ENCODE results near the gene TGFBR3.

TGFBR3 gene

DNA sequence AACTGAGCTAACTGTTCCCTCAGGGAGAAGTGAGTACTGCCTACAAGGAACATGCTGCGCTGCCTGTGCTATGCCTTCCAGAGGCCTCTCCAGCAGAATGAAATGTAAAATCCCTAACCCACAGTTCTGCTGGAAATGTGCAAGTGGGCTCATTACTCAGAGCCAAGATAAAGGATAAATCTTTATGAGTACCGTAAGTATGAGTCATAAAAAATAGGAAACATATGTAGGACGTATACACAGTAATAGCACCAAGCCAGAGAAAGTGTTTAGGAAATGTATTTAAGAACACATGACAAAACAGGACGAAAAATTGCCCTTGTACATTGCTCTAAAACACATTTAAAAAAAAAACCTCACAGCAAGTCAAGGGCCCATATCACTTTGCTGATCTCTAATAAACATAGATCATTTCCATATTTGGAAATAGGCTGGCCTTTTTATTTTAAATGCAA is 104.6 kb downstream of the TGFBR3 start:
- H3K27ac ChIP-seq (ENCODE audit: low read length): no peak overlapping the region
- H3K9ac ChIP-seq (ENCODE audit: low read depth, low read length): no peak overlapping the region
- no peak overlapping the region for H3K4me3 ChIP-seq (ENCODE audit: low read length)
- H3K27me3 ChIP-seq (ENCODE audit: insufficient read depth, low read length): no peaks in the 10 kb centered on the region
- no peaks in the 10 kb centered on the region for H3K9me3 ChIP-seq (ENCODE audit: insufficient read depth, low read depth, low read length)
- H3K36me3 ChIP-seq (ENCODE audit: insufficient read depth, low read depth, low read length): no peaks in the 10 kb centered on the region
- peaks cover 20% of the 10 kb centered on the region; the same call in 1 of the 2 replicates for H3K4me1 ChIP-seq (ENCODE audit: insufficient read depth, low read length)

DNA sequence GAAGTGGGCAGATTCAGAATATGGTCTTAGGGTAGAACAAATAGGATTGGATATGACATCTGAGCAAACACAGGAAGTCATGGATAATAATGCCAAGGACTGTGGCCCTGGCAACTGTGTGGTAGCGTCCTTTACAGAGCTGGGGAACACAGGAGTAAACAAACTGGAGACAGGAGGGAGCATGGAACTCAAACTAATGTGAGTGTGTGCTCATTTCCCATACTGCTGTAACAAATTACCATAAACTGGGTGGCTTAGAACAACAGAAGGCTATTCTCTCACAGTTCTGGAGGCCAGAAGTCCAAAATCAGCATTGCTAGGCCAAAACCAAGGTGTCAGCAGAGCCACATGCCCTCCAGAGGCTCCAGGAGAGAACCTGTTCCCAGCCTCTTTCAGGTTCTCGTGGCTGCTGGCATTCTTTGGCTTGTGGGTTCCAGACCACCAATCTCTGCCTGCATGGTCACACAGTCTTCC is 106.4 kb downstream of the TGFBR3 start:
- Histone ChIP-seq H3K4me1 (ENCODE audit: insufficient read depth, low read length) (peaks cover 20% of the 10 kb centered on the region; the same call in 1 of the 2 replicates), H3K27me3 (ENCODE audit: insufficient read depth, low read length) (no peaks in the 10 kb centered on the region), H3K4me3 (ENCODE audit: low read length) (peak overlapping the region; percentile 9; the same call in 1 of the 2 replicates), H3K36me3 (ENCODE audit: insufficient read depth, low read depth, low read length) (no peaks in the 10 kb centered on the region), H3K9ac (ENCODE audit: low read depth, low read length) (no peak overlapping the region), H3K9me3 (ENCODE audit: insufficient read depth, low read depth, low read length) (no peaks in the 10 kb centered on the region), H3K27ac (ENCODE audit: low read length) (no peak overlapping the region)

DNA sequence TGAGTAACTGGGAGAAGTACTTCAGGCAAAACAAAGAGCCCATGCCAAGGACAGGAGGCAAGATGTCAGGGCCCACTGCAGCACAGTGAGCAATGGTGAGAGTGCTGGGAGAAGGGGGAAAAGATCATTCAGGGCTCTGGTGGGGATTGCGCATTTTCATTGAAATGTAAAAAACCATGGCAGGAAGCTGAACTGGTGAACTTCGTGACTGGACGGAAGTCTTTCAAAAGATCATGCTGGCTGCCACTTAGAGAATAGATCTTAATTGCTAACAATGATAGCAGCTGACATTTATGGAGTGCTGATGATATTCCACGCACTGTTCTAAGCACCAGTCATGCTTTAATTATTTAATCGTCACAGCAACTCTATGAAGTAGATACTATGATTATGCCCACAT is 107.0 kb downstream of the TGFBR3 start:
- no peaks in the 10 kb centered on the region for H3K27me3 ChIP-seq (ENCODE audit: insufficient read depth, low read length)
- no peaks in the 10 kb centered on the region for H3K9me3 ChIP-seq (ENCODE audit: insufficient read depth, low read depth, low read length)
- no peaks in the 10 kb centered on the region for H3K36me3 ChIP-seq (ENCODE audit: insufficient read depth, low read depth, low read length)
- peaks cover 20% of the 10 kb centered on the region; the same call in 1 of the 2 replicates for H3K4me1 ChIP-seq (ENCODE audit: insufficient read depth, low read length)
- no peak overlapping the region for H3K9ac ChIP-seq (ENCODE audit: low read depth, low read length)
- H3K27ac ChIP-seq (ENCODE audit: low read length): no peak overlapping the region
- peak overlapping the region; percentile 9; the same call in 1 of the 2 replicates for H3K4me3 ChIP-seq (ENCODE audit: low read length)

DNA sequence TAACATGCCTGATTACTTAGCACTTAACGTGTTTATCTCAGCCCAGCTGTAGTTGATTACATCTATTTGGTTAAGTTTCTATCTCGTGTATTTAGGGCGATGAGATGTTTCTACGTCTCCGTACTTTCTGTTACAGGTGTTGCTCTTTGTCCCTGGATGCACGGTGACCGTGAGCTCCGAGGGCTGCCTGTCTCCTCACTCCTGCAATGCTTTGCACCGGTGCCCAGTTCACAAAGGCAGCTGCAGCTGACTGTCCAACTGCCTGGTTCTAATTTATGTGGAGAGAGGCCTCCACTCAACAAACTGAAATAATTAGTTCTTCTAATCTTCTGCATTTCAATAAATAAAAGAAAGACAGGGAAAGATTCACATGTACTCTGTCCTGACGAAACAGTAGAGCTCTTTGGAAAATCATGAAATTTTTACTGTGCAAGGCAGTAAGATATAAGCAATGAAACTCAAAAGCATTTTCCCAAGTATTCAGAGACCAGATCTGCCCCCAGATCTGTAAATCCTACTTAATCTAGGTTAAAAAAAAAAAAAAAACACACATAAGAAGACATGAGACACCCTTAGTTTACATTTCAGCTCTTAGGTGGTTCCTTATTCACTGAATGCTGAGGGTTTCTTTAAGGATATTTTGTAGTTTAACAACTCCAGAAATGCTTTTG is 108.2 kb downstream of the TGFBR3 start:
- no peaks in the 10 kb centered on the region for H3K36me3 ChIP-seq (ENCODE audit: insufficient read depth, low read depth, low read length)
- H3K9me3 ChIP-seq (ENCODE audit: insufficient read depth, low read depth, low read length): no peaks in the 10 kb centered on the region
- no peak overlapping the region for H3K4me3 ChIP-seq (ENCODE audit: low read length)
- H3K9ac ChIP-seq (ENCODE audit: low read depth, low read length): no peak overlapping the region
- peaks cover 20% of the 10 kb centered on the region; the same call in 1 of the 2 replicates for H3K4me1 ChIP-seq (ENCODE audit: insufficient read depth, low read length)
- H3K27me3 ChIP-seq (ENCODE audit: insufficient read depth, low read length): no peaks in the 10 kb centered on the region
- no peak overlapping the region for H3K27ac ChIP-seq (ENCODE audit: low read length)

DNA sequence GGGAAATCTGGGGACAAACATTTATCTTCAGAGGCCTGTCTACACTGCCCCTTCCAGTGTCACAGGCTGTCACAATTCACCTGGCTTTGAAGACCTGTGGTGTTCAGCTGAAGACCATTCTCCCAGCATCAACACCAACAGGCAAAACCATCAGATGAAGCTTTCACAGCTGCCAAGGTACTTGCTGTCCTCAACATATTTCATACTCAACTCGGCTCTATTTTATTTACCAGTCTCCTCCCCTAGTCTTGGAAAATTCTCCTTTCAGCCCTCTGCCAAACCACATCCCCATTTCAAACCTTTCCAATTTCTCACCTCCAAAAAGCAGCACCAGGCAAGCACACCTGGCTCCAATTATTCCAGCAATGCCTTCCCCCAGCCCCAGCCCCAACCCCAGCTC is 108.8 kb downstream of the TGFBR3 start:
- Histone ChIP-seq H3K36me3 (ENCODE audit: insufficient read depth, low read depth, low read length) (no peaks in the 10 kb centered on the region), H3K27me3 (ENCODE audit: insufficient read depth, low read length) (no peaks in the 10 kb centered on the region), H3K9me3 (ENCODE audit: insufficient read depth, low read depth, low read length) (no peaks in the 10 kb centered on the region), H3K9ac (ENCODE audit: low read depth, low read length) (no peak overlapping the region), H3K4me3 (ENCODE audit: low read length) (no peak overlapping the region), H3K27ac (ENCODE audit: low read length) (no peak overlapping the region), H3K4me1 (ENCODE audit: insufficient read depth, low read length) (peaks cover 20% of the 10 kb centered on the region; the same call in 1 of the 2 replicates)

DNA sequence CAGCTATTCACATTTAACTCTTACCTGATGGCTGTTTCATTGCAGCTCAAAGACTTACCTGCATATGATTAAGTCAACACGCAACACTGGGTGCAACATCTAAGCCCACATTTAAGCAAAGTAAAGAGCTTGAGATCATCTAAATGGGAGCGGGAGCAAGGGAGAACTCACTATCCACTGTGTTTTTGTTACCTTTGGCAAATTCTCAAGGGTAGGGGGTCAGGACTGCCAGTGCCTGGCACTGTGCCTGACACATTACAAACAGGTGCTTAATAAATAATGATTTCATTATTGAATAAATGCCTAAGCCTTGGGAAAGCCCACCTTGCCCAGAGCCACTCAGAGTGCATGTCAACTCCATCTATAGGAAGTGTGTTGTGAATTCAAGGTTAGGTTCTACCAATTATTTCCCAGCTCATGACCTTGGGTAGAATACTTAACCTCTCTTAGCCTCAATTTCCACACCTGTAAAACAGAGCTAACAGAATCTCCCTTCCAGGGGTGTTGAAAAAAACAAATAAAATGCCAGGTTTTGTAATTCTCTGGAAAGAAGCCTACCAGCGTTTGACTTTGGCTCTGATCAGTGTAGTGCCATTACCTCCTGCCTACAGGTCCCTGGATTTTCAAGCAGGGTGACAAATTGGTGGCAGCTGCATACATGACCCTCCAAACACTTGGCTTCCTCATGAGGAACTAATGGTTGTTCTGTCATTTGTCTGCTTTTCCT is 109.7 kb downstream of the TGFBR3 start:
- Histone ChIP-seq H3K4me1 (ENCODE audit: insufficient read depth, low read length) (peaks cover 20% of the 10 kb centered on the region; the same call in 1 of the 2 replicates), H3K9me3 (ENCODE audit: insufficient read depth, low read depth, low read length) (no peaks in the 10 kb centered on the region), H3K36me3 (ENCODE audit: insufficient read depth, low read depth, low read length) (no peaks in the 10 kb centered on the region), H3K27ac (ENCODE audit: low read length) (no peak overlapping the region), H3K4me3 (ENCODE audit: low read length) (no peak overlapping the region), H3K9ac (ENCODE audit: low read depth, low read length) (no peak overlapping the region), H3K27me3 (ENCODE audit: insufficient read depth, low read length) (no peaks in the 10 kb centered on the region)

DNA sequence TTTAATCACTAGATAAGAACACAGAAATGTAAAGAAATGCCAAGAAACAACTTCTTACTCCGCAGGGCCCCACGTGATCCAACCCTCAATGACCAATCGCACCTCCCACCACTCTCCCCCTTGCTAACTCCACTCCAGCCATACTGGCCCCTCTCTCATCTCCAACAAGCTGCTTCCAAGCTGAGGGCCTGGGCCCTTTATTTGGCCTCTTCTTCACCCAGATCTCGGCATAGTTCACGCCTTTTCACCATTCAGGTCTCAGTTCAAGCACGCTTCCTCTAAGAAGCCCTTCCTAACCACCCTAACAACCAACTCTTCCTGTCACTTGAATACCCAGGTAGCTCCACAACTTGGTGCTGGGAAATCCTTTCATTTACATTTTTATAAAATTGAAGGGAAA is 110.7 kb downstream of the TGFBR3 start:
- Histone ChIP-seq H3K27me3 (ENCODE audit: insufficient read depth, low read length) (no peaks in the 10 kb centered on the region), H3K9me3 (ENCODE audit: insufficient read depth, low read depth, low read length) (no peaks in the 10 kb centered on the region), H3K27ac (ENCODE audit: low read length) (no peak overlapping the region), H3K36me3 (ENCODE audit: insufficient read depth, low read depth, low read length) (no peaks in the 10 kb centered on the region), H3K4me1 (ENCODE audit: insufficient read depth, low read length) (peaks cover 20% of the 10 kb centered on the region; the same call in 1 of the 2 replicates), H3K4me3 (ENCODE audit: low read length) (no peak overlapping the region), H3K9ac (ENCODE audit: low read depth, low read length) (no peak overlapping the region)

DNA sequence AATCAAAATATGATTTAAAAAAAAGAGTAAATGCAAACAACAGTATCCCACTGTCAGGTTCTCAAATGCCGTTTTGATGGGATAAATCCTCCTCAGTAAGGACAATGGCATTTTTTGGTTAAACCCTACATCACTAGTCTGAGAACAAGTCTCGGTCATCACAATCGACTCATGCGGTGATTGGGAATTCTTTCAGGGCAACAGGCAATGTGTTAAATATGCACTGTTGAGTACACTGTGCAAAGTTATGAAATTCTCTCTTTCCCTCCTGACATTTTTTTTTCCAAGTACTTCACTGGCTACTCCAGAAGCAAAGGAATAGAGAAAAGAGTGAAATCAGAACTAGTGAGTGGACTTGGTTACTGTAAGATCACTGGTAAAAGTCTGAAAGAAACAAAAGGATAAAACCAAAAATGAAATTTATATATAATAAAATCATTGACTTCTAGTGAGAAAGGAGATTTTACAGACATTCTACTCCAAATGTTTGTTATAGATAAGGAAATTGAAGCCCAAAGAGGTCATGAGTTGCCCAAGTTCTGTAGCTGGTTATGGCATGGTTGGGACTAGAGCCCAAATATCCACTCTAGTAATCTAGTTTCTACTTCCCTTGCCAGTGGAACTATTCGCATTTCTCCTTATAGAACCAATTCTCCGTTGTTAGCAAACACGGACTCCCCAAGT is 111.3 kb downstream of the TGFBR3 start:
- Histone ChIP-seq H3K27ac (ENCODE audit: low read length) (no peak overlapping the region), H3K9me3 (ENCODE audit: insufficient read depth, low read depth, low read length) (no peaks in the 10 kb centered on the region), H3K4me1 (ENCODE audit: insufficient read depth, low read length) (peaks cover 23% of the 10 kb centered on the region), H3K4me3 (ENCODE audit: low read length) (no peak overlapping the region), H3K9ac (ENCODE audit: low read depth, low read length) (no peak overlapping the region), H3K27me3 (ENCODE audit: insufficient read depth, low read length) (no peaks in the 10 kb centered on the region), H3K36me3 (ENCODE audit: insufficient read depth, low read depth, low read length) (no peaks in the 10 kb centered on the region)

DNA sequence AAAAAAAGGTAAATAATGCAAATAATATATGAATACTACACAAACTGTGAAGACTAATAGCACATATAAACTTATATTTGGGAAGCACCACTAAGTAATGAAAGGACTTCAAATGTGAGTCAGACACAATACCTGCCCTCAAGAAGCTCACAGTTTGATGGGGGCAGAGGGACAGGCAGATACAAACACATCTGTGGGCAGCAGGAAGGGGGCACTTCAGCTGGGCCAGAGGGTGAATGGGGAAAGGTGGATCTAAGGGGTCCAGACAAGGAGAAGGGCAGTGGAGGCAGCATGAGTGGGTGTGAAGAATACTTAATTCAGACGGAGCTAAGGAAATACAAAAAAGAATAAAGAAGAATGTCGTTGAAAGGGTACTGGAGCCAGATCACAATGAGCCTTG is 114.2 kb downstream of the TGFBR3 start:
- H3K4me3 ChIP-seq (ENCODE audit: low read length): no peak overlapping the region
- H3K27ac ChIP-seq (ENCODE audit: low read length): no peak overlapping the region
- no peak overlapping the region for H3K9ac ChIP-seq (ENCODE audit: low read depth, low read length)
- no peaks in the 10 kb centered on the region for H3K9me3 ChIP-seq (ENCODE audit: insufficient read depth, low read depth, low read length)
- H3K27me3 ChIP-seq (ENCODE audit: insufficient read depth, low read length): no peaks in the 10 kb centered on the region
- H3K4me1 ChIP-seq (ENCODE audit: insufficient read depth, low read length): peaks cover 4% of the 10 kb centered on the region
- no peaks in the 10 kb centered on the region for H3K36me3 ChIP-seq (ENCODE audit: insufficient read depth, low read depth, low read length)

DNA sequence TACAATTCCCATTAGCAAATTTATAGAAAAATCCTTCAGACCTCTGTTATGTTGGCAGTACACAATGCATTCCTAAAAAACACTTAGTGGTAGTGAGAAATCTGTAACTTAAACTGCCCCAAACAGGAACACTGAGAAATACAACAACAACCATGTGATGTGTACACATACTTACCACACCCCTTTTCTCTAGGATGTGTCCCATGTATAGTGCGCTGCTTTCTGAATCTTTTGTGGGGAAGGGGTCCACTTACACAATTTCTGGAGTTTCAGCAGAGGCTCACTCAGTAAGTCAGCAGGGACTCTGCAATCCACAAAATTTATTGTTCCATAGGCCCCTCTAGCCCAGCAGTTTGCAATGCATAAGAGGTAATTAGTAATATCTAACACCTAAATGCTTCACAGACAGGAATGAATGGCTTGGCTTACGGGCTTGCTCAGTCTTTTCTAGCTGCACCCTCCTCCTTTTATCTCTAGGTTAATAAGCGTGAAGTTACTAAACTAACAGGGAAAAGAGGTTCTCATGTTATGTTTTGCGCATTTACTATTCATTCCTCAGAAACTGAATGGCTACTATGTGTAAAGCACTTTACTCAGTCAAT is 115.2 kb downstream of the TGFBR3 start:
- H3K27me3 ChIP-seq (ENCODE audit: insufficient read depth, low read length): no peaks in the 10 kb centered on the region
- H3K4me3 ChIP-seq (ENCODE audit: low read length): no peak overlapping the region
- no peaks in the 10 kb centered on the region for H3K9me3 ChIP-seq (ENCODE audit: insufficient read depth, low read depth, low read length)
- peaks cover 4% of the 10 kb centered on the region for H3K4me1 ChIP-seq (ENCODE audit: insufficient read depth, low read length)
- no peak overlapping the region for H3K9ac ChIP-seq (ENCODE audit: low read depth, low read length)
- no peak overlapping the region for H3K27ac ChIP-seq (ENCODE audit: low read length)
- no peaks in the 10 kb centered on the region for H3K36me3 ChIP-seq (ENCODE audit: insufficient read depth, low read depth, low read length)

DNA sequence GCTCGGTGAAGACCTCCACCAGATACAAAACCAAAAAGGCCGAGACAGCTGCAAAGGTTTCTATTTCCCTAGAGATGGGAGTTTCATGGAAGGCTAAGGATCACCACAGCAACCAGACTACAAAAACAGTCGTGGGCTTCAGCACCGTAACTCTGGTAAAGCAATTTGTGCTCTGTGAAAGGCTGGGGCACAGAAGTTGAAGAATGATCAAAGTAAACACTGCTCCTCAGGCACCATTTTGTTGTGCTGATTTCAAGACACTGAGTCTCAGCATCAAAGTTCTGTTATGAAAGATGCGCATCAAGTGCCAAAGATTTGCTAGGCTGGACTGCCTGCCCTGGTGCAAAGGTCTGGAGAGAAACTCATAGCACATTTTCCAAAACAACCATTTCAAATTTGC is 116.2 kb downstream of the TGFBR3 start:
- Histone ChIP-seq H3K9ac (ENCODE audit: low read depth, low read length) (no peak overlapping the region), H3K9me3 (ENCODE audit: insufficient read depth, low read depth, low read length) (no peaks in the 10 kb centered on the region), H3K4me3 (ENCODE audit: low read length) (no peak overlapping the region), H3K27ac (ENCODE audit: low read length) (no peak overlapping the region), H3K27me3 (ENCODE audit: insufficient read depth, low read length) (no peaks in the 10 kb centered on the region), H3K4me1 (ENCODE audit: insufficient read depth, low read length) (peaks cover 4% of the 10 kb centered on the region), H3K36me3 (ENCODE audit: insufficient read depth, low read depth, low read length) (no peaks in the 10 kb centered on the region)
